SK-N-MC (cell line): ENCODE data around the gene TBC1D24.

Experiments used
- EZH2 ChIP-seq: fragments of 200-600 bp; sonication (generic); IDR thresholded peaks from one replicate; pipeline ENCODE4 v1.6.1; 2017; ENCODE audit warnings: antibody characterized with exemption
- POLR2AphosphoS5 ChIP-seq: IDR thresholded peaks from 2 replicates; pipeline ENCODE4 v1.6.1; 2012; ENCODE audit warnings: mild to moderate bottlenecking, low read depth, low read length, borderline replicate concordance

- TF ChIP-seq POLR2AphosphoS5 (peak; percentile 68; the same call in 1 of the 2 replicates), EZH2 (no peak)
Observed at GRCh38 chr16:2520097-2520783, 45.3 kb downstream of the TBC1D24 start, which contains the start of gene AMDHD2.
